Myocyte (in vitro differentiated cells): ENCODE data around the gene DMD. TPM values are rescaled to one million over a fixed set of nuclear protein-coding genes. Genes with fewer than 3 reads are reported as not detected.
"Not testable (repeated sequence)": the region's sequence is repeated elsewhere in the genome, so short reads cannot be mapped to it uniquely, and the experiment has no call there.

Source experiments
- DNase-seq: peaks from one replicate; pipeline ENCODE4 v3.0.0-alpha.2; 2012; ENCODE audit warnings: low read depth
- total RNA-seq: library from RNA; depleted of rRNA; stranded (reverse); fragments of >200 nt; gene quantifications from 2 replicates; pipeline ENCODE4 v1.2.3, GENCODE V29; 2014

The DMD gene
- total RNA-seq, 1 donor from 2014 or later: 123 TPM

GRCh38 chrX:33156152-33156726, 55.1 kb downstream of the DMD start:
- no peak for DNase-seq

GRCh38 chrX:33149580-33149979, 61.8 kb downstream of the DMD start:
- DNase-seq: peak; percentile 62

- no peak for DNase-seq
These were observed 62.3 kb downstream of the DMD start for GRCh38 chrX:33149085-33149484.

DNA sequence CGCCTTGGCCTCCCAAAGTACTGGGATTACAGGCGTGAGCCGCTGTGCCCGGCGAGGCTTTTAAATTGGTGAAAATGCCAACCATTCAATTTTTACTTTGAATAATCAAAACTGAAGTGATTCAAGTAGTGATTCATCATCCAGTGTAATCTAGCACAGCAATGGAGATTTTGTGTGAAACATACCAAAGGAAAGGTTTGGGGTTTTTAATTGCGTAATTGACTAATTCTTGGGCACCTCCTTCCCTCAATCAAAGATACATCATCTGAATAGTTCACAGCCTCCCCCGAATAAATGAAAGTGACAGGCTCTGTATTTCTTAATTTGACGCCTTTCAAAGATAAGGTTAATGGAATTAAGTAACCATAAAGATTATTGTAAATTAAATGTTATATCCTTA, 69.0 kb downstream of the DMD start:
- no peak for DNase-seq

GRCh38 chrX:33138677-33139249, 72.6 kb downstream of the DMD start:
- peak; percentile 24 for DNase-seq

GRCh38 chrX:33134164-33134563, 77.2 kb downstream of the DMD start:
- DNase-seq: no peak

DNA sequence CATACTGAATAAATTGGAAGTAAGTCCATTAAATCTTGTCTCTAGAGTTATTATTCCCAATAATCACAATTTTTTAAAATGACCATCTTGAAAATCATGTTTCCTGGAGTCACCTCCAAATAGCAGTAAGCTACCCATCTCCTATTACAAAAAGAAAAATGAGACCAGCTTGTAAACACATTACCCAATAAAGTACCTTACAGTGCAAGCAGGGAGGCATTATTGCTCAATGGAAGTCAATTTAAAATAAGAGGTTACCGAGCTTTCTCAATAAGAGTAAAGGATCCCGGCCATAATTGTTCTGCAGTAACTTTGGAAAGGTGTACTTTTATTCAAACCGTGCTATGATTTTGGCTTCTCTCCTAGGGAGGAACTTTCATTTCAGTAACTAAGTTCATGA, 78.0 kb downstream of the DMD start:
- no peak for DNase-seq

DNA sequence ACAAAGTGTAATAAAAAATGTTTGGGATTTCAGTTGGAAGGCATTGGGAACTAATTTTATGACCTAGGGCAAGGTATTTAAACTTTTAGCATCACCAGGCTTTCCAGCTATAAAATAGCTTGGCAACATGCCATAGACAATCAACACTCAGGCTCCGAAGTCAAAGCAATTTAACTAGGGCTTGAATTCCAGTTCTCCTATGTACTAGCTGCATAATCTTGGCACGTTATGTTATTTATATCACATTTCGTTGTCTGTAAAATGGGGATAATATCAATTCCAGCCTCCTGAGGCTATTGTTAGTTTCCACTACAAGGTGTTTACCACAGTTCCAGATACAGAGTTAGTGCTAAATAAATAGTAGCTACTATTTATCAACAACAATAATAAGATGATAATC, 78.8 kb downstream of the DMD start:
- no peak for DNase-seq

DNA sequence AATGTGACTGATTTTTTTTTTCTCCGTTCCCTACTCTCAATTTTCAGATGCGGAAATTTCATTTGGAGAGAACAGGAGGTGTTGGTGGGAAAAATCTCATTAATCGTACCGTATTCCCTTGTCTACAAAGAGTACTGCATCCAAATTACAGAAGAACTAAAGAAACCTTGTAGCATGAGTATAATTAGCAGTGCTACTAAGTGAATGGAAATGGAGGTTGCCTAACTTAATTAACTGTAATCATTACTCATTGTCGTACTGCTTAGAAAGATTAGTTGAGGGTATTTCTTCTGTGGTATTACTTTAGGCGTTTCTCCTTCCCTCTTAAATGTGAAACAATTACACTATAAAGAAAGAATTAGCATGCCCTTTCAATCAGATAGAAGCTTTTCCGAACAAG, 81.7 kb downstream of the DMD start:
- no peak for DNase-seq

- no peak for DNase-seq
These were observed 83.1 kb downstream of the DMD start for GRCh38 chrX:33128048-33128805.

GRCh38 chrX:33126469-33126868, 84.9 kb downstream of the DMD start:
- DNase-seq: no peak

DNA sequence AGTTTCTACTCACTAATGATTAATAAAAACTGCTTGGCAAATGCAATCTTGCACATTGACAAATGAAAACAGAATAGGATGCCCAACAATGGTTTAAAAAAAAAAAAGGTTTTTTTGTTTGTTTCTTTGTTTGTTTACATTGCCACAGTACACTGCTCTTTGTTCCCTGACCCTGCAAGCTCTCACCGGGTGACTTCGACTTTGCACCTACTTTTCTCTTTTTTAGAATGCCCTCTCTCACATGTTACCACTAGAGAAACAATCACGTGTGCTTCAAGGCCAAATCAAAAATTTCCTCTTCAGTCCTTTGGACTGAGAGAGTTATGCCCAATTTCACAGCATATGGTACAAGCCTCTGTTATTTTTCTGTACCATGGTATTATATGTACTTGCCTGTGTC, 101.5 kb downstream of the DMD start:
- DNase-seq: no peak

- DNase-seq: no peak
These were observed 104.6 kb downstream of the DMD start for GRCh38 chrX:33106737-33107136.

- no peak for DNase-seq
These were observed 116.3 kb downstream of the DMD start for GRCh38 chrX:33095079-33095478.

- DNase-seq: no peak
These were observed 123.9 kb downstream of the DMD start for GRCh38 chrX:33087411-33087810.

DNA sequence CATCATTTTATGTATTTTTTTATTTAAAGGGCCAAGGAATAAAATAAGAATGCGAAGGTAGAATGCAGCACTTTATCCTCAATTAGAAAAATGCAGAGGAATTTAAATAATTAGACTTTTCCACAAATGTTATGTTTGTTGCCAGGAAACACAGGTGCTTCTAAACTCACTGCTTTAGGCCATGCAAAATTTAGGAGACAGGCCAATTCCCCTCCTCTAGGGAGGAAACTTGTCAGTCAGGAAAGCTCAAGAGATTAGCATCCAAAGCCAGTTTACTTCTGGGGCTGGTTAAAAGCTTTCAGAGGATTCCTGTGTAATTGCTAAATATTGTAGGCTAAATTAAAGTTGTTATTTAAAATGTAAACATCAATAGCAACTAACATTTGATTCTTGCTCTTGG, 124.5 kb downstream of the DMD start:
- no peak for DNase-seq

- DNase-seq: no peak
These were observed 129.0 kb downstream of the DMD start for GRCh38 chrX:33082371-33082770.

DNA sequence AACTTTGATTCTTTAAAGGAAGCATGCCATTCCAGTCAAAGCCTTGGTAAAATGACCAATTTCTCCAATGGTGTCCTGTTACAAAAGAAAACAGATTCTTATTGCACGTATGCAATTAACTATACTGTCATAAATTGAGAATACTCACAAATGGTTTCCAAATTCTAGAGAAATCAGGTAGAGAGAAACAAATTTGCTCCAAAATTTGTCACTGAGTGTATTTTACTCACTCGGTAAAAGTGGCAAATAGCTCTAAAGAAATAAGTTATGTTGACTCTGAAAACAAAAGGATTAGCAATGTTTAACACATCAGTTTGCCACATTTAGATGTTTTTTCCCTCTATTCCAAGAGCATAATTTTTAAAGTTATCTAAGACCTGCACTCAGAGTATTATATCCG, 133.1 kb downstream of the DMD start:
- DNase-seq: no peak

DNA sequence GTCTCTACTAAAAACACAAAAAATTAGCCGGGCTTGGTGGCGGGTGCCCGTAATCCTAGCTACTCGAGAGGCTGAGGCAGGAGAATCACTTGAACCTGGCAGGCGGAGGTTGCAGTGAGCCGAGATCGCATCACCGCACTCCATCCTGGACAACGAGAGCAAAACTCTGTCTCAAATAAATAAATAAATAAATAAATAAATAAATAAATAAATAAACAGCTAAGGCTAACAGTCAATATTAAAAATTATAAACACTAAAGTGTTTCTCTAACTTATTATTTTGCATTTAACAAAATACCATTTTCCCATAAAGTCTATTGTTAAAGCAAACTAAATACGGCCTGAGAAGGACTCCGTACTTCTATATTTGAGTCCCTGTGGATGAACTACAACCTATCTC, 137.7 kb downstream of the DMD start:
- DNase-seq: not testable (repeated sequence)

GRCh38 chrX:33065415-33065814, 145.9 kb downstream of the DMD start:
- no peak for DNase-seq

DNA sequence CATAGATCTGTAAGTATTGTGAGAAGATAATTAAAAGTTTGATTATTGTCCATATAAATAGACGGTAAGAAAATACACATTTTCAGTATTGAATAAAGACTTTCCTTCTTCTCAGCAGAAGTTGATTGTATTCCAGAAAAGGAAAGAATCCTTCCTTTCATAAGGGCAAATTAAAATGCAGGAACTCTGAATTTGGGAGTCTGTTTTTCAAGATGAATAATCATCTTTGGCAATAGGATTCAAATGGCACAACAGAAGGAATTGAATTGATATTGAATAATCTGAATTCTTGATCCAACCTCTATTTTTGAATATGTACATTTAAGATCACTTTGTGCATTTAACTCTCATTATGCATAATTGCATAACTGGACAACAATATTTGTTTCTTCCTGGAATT, 149.3 kb downstream of the DMD start:
- no peak for DNase-seq

- DNase-seq: no peak
These were observed 158.3 kb downstream of the DMD start for GRCh38 chrX:33053001-33053400.

DNA sequence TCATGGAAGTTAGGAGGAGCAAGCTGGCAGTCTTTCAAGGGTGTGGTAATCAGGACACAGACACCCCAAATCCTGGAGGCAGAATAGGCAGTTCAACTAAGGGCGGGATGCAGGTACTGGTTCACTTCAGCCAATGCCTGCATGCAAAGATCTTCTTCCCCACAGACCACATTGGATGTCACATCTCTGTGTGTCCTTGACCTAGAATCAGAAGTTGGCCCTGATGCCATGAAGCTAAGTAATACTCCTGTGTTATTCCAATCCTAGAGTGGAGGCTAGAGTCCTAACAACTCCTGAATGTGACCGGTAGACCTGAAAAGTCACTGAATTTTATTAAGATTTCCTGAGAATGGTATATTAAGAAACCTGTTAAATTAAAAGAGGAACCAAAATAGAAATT, 165.5 kb downstream of the DMD start:
- DNase-seq: no peak
